Heart left ventricle (tissue), 13 donors: Measurements from ENCODE around the gene TMEM31.

ENCODE experiments used
- CTCF ChIP-seq, 12 donors: fragments of 200-600 bp; sonication (generic) in 4 of 12; IDR thresholded peaks; one replicate each; pipeline versions ENCODE4 v1.5.0 to v1.8.0; 2018 to 2022; ENCODE audit warnings: antibody characterized with exemption in 12 of 12, mild to moderate bottlenecking in 5 of 12
- POLR2A ChIP-seq, 2 donors: fragments of 450-650 bp; IDR thresholded peaks; one replicate each; pipeline ENCODE4 v1.6.1; 2017; ENCODE audit warnings: antibody characterized with exemption in 2 of 2, mild to moderate bottlenecking in 2 of 2, moderate library complexity in 2 of 2
- donor health status: ischemic (EF 13 %, LVEDD 7.1; RV severe dilation, severe dysfunction).
- donor health status: DM: no; HTN: yes; CAD: no.
- donor health status: DM: no; HTN: no; CAD: no.
- donor health status: ischemic (EF 25% LVEDD 6.9; RV normal size, moderate dysfunction).
- donor health status: ischemic (EF 25% LVEDD 5.7; RV mildly dilated, moderate dysfunction).
- donor health status: ischemic (EF 35%, LVEDD 5.7; RV mildly dilated, moderate dysfunction).
- donor health status: nonischemic (EF 11% LVEDD 7.7; RV severe dilation, severe dysfunction).
- donor health status: DM: yes; HTN: yes; CAD: no.
- donor health status: PGD.
- donor health status: ischemic (EF 29% LVEDD 5.4; RV normal size, mild dysfunction).
- donor health status: nonischemic (EF 23%, LVEDD 6.1; RV moderate dilation, normal function).

- TF ChIP-seq CTCF (IDR thresholded peaks at IDR 0.05) (no peak), POLR2A (IDR thresholded peaks at IDR 0.05) (no peak)
These were observed 15.8 kb downstream of the TMEM31 start for GRCh38 chrX:103726477-103726876.
